GM15510 (cell line): ENCODE data around the gene MKI67.

ENCODE experiments used
- POLR2A ChIP-seq: IDR thresholded peaks from 3 replicates; pipeline ENCODE4 v1.6.1; 2011; ENCODE audit warnings: borderline replicate concordance; ENCODE audit not compliant: insufficient read length; ENCODE audit errors: extremely low read depth

MKI67 gene

DNA sequence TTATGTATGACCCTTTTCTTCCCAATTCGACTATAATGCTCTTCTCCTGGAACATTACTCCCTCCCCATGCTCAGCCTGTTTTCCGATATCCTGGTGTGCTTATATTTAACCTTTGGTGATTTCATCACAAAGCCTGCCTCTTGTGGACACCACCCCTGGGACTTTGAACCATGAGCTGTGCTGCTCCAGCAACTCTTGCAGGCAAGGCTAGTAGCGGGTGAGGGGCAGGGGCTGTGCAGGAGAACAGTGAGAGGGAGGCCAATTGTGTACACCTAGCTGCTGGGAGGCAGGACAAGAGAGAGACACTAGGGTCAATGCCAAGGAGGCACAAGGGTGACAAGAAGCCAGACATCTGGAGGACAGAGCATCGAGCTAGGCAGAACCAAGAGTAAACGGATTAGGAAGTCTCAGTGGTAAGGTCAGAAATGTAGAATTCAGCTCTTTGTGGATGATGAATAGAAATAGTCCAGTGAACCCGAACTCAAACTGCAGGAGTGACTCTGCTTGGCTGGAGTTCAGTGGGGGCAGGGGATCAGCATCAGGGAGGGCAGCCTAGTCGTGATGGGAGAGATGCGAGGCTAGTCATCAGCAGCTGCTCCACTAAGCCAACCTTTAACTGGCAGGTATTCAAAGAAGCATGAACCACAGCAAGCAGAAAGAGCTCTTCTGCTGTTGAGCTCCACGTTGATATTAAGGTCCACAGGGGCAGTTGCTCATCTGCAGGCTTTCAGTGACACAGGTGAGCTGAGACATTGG, 31.0 kb upstream of the MKI67 start:
- no peak for TF ChIP-seq POLR2A

DNA sequence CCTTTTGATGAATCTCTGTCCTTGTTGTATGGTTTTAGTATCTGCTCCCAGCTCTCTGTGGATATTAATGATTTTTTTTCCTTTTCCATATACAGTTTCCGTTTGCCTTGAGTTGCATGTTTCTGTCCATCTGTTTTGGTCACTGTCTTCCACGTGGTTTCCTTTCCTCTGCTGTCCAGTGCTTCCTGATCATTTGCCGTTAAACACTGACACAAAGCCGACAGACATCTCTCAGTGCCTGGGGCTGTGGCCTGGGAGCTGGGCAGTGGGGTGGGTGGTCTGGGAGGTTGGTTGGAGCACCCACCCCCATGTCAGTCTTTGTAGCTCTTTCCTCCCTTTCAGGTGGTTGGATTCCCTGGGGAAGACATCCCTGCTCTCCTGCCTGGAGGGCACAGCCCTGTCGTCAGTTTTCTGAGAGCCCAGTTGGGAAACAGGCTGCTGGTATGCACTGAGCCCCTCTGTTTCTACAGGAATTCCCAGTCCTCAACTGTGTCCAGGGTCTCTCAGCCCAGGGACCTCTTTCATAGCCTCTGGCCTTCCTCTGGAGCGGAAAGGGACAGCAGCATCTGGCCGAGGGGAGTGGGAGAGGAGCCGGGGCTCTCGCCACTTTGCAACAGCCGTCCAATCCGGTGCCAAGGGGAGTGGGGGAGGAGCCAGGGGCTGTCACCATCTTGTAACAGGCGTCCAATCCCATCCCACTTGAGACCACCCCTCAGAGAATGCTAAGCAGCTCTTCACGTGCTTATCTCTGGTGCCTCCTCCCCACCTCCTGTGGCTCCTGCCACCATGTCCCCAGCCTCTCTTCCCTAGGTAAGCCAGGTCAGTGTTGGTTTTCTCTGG, 26.7 kb upstream of the MKI67 start:
- TF ChIP-seq POLR2A: no peak

DNA sequence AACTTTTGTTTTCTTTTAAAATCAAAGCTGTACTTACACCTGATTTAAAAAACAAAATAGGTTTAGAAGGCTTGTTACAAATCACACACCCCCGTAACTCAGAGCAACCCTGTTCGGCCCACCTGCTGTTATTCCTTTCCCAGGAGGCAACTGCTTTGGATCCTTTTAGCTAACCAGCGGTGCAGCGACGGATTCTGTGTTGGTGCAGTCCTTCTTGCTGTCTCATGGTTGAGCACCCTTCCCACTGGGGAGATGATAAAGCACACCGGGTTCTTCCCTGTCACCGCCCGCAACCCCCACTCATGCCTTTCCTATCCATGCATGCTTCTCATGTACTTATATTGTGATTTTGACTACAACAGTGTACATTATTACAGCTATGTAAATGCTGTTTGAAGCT, 24.8 kb upstream of the MKI67 start:
- no peak for TF ChIP-seq POLR2A

DNA sequence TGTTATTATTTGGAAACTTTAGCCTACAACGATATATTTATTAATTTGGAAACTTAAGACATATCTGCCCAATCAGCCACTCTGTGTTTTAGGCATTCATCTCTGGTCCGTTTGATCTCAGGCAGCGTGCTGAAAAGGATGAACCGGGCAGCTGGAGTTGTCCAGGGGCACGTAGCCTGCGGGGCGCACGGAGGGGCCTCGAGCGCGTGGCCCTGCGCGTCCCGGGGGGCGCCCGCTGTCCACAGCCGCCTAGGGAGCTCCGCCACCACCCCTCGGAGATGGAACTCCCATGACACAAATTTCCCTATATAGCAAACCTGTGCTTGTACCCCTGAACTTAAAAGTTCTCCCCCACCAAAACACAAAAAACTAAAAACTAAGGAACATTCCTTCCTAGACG, 24.3 kb upstream of the MKI67 start:
- no peak for TF ChIP-seq POLR2A

DNA sequence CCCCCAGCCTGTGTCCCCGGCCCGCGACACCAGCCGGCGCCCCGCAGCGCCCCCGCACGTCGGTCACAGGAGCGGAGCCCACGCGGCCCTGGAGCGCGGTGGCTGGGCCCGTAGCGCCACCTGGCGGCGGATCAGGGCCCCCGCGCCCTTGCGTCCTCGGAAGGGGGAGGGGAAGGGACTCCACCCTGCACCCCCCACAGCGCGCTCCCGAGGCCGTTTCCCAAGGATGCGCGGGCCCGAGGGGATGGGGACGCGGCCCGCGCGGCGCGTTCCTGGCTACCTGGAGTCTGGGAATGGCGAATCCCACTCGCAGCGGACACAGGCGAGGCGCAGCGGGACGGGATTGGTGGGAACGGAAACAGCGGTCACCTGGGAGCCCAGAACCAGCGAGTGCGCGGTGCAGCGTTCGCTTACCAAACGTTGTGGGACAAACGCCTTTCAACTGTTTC, 23.8 kb upstream of the MKI67 start:
- no peak for TF ChIP-seq POLR2A

DNA sequence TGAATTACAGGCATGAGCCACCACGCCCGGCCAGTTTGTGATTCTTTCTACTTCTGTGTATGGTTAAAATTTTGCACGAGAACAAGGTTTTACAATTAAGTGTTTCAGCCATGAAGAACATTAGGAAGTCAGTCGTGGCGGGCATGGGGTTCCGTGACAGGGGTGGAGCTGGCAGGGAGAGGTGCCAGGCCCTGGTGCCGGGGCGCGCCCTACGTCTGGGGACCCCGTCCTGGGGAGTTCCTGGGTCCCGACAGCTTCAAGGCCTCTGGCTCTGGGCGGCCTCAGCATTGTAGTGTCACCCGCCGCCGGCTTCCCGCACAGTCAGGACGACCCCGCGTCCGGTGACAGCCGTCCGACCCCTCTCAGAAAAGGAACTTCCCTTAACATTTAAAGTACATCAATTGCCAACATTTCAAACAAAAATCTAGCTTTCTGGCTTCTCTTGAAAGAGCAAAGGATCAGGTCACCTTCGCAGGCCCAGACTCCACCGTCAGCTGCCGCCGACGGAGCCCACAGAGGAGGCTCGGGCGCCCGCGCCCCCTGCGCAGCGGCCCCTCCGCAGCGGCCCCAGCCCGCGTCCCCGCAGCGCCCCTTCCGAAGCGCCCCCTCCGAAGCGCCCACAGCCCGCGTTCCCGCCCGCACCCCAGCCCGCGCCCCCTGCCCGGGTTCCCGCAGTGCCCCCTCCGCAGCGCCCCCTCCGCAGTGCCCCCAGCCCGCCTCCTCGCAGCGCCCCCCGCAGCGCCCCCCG, 23.2 kb upstream of the MKI67 start:
- no peak for TF ChIP-seq POLR2A

DNA sequence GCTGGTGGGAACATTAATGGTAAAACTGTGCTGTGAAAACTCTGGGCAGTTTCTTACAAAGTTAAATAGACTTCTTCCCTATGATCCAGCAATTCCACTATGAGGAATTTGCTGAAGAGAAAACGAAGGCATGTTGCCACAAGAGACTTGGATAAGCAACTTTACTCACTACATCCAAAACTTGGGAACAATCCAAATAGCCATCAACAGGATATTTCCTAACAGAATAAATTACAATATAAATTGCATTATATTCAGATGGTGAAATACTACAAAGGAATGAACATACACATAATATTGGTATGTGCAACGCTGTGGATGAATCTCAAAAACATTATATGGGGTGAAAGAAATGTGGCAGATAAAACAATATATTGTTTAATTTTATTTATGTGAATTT, 21.4 kb upstream of the MKI67 start:
- TF ChIP-seq POLR2A: no peak

DNA sequence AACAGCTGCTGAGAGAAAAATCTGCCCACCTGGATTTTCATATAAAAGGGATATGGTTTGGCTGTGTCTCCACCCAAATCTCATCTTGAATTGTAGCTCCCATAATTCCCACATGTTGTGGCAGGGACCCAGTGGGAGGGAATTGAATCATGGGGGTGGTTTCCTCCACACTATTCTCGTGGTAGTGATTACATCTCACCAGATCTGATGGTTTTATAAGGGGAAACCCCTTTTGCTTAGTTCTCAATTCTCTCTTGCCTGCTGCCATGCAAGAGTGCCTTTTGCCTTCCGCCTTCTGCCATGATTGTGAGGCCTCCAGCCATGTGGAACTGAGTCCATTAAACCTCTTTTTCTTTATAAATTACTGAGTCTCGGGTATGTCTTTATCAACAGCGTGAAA, 20.8 kb upstream of the MKI67 start:
- no peak for TF ChIP-seq POLR2A

DNA sequence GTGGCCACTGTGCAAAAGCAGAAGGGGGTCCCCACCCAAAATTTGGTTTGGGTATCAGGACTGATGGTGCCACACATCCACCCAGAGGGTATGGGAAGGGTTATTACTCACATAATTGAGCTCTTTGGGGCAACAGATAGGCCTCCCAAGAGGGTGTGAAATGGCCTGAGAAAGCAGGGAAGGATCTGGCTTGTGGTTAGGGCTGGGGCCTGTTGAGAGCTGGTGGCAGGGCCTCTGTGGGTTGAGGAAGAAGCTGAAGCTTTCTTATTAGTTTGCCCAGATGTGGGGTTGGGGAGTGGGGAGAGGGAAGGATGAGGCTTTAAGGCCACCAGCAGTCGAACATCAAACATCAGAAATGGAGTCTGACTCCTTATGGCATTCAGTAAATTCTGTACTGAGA, 18.3 kb upstream of the MKI67 start:
- TF ChIP-seq POLR2A: no peak

DNA sequence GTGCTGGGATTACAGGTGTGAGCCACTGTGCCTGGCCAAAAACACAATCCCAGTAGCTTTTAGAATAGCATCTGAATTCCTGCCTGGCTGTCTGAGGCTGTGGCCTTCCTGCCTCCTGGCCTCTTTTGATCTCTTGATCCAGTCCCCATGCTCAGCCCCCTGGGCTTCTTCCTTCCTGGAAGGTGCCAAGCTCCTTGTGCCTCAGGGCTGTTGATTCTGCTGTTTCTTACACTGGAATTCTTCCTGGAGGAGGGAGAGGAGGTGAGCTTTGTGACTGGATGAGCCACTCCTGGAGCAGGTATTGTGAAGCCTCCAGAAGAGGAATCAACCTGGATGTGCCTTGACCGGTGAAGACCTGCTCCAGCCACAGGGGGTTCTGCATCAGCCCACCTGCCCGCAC, 17.3 kb upstream of the MKI67 start:
- TF ChIP-seq POLR2A: no peak

DNA sequence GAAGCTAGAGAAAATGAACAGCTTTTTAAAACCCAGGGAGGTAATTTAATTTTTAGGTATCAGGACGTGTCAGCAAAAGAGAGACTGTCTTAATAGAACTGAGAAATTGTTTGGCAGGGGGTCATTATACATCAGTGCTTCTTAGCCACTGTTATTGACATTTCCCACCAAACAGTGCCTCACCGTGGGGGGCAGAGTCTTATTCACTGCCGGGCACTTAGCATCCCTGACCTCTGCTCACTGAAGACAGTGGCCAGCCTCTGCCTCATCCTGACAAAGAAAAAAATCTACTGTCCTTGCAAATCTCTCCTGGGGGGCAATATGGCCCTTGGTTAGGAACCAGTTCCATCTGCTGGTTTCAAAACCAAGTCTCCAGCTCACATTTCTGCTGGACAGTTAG, 14.2 kb upstream of the MKI67 start:
- no peak for TF ChIP-seq POLR2A

DNA sequence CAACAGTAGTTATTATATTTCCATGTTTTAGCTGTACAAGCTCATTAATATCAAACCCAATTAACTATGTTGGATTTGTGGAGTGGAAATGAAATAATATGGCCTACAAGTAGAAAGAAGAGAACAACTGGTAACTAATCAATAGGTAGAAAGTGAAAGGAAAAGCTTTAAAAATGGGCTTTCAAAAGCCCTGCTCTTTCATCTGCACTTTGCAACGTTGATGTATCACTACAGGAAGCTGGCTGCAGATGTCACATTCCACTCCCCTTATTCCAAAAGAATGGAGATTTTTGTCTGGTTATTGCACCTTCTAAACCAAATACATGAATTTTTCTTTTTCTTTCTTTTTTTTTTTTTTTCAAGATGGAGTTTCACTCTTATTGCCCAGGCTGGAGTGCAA, 11.7 kb upstream of the MKI67 start:
- no peak for TF ChIP-seq POLR2A

DNA sequence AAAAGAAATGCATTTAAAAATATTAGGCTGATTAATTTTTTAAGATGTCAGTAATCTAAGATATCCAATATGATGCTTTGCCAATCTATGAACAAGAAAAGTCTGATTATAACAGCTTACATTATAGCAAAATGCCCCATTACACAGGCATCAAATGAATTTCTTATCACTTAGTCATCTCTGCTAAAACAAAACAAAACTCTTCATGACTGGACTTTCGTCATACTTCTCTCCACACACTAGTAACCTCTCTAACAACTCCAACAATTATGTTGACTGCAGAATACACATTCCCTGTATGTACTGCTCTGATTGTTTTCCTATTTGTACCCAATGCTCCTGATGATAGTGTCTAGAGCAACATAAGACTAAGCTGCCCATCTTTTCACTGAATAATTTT, 3.8 kb upstream of the MKI67 start:
- no peak for TF ChIP-seq POLR2A

DNA sequence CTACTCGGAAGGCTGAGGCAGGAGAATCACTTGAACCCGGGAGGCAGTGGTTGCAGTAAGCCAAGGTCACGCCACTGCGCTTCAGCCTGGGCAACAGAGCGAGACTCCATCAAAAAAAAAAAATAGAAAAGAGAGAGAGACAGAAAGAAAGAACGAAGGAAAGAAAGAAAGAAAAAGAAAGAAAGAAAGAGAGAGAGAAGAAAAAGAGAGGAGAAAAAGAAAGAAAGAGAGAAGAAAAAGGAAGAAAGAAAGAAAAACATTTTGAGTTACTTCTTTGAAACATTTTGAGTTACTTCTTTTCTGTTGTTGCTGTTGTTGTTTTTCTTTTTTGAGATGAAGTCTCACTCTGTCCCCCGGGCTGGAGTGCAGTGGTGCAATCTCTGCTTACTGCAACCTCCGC, 2.4 kb upstream of the MKI67 start:
- no peak for TF ChIP-seq POLR2A

DNA sequence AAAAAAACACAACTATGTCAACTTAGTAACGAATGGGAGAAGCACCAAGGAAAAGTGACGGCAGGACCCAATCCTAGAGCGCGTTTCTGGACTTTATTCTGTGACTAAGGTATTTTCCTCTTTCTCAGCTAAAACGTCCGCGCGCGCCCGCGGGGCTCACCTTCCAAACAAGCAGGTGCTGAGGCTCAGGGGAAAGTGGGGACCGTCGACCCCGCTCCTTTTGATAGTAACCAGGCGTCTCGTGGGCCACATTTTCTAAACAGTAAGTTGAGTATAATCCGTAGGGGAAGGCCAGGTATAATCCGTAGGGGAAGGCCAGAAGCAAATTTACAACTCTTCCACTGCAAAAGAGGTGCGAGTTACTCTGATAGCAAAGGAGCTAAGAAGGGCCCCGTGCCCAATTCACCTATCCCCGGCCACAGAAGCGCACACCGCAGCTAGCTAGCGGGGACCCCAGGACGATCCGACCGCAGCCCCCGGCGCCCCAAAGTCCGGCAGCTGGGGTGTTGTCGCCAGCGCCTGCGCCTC, 743 bp downstream of the MKI67 start:
- TF ChIP-seq POLR2A: no peak

DNA sequence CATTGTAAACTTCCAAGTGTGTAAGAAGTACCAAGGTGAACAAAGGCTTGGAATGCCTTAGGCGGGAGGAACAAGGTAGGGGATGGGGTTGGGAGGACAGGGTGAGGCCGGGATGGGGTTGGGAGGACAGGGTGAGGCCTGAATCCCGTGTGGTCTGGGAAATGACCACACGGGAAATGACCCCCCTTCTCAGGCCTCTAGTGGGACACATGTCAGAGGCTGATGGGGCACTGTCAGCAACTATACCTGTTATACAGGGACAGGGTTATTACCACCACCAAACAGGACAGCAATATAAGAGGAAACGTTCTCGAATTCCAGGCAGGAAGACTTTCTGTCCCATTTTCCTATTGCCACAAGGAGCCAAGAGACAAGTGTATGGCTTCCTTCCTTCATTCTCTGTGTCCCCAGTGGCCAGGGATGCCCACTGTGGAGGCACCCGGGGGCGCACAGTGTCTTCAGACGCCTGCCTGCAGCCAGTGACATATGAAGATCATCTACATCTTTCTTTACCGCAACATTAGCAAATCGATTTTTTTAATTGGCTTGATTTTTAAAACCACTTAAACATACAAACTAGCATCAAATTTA, 1.3 kb downstream of the MKI67 start:
- no peak for TF ChIP-seq POLR2A

DNA sequence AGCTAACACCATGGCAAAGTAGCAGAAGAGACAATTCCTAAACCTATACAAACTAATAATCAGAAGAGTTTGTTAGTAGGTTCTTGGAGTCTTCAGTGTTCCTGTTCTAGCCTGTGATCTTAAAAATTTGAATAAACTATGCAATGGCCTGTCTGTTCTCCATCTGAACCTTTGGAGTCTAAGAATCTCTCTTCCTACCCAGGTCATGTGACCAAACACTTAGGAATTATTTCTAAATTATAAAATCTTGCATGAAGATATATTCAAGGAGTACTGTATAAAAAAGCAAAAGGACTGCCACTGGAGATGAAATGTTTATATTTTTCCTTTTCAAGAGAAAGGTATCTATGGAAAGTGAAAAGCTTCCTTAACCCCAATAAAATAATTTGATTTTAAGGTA, 2.4 kb downstream of the MKI67 start:
- no peak for TF ChIP-seq POLR2A
